Right forelimb (tissue), 1 donor: ENCODE results near the gene SHMT1.
A peak's percentile ranks its signal among the peaks of the same experiment; 100 is the strongest.
"Not testable (repeated sequence)": the region's sequence is repeated elsewhere in the genome, so short reads cannot be mapped to it uniquely, and the experiment has no call there.

ENCODE experiments used
- DNase-seq: peaks from one replicate; pipeline ENCODE4 v3.0.0-alpha.2; 2018

Gene SHMT1

GRCh38 chr17:18363101-18364049 lies at the start of gene SHMT1:
TSS of gene SHMT1 (minus strand) at chr17:18363550. CDS start at chr17:18355981, 7,569 bp downstream.
- peak; percentile 93 for DNase-seq

- not testable (repeated sequence) for DNase-seq
Observed at GRCh38 chr17:18412001-18412538, 48.7 kb upstream of the SHMT1 start.

GRCh38 chr17:18411377-18411864 lies 48.1 kb upstream of the SHMT1 start:
- DNase-seq, result peak; percentile 70

DNA sequence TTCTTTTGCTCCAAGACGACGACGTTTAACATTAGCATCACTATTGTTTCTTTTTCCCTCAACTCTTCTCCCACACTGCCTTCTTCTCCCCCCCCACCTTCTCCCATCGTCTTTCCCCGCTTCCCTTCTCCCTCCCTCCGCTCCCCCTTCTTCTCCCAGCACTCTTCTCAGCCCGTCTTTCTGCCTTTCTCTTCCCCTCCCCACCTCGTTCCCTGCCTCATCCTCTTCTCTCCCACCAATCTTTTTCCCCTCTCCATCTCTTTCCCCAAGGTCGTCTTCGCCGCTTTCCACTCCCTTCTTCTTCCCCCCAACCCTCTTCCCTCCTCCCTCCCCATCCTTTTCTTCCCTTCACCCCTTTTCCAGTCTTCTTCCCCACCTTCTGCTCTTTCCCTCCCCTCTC lies 47.4 kb upstream of the SHMT1 start:
- peak; percentile 64 for DNase-seq

- not testable (repeated sequence) for DNase-seq
Observed at GRCh38 chr17:18409321-18409720, 46.0 kb upstream of the SHMT1 start.

- not testable (repeated sequence) for DNase-seq
Observed at GRCh38 chr17:18408906-18409305, 45.6 kb upstream of the SHMT1 start.

GRCh38 chr17:18403604-18404003 lies 40.3 kb upstream of the SHMT1 start:
- not testable (repeated sequence) for DNase-seq

DNA sequence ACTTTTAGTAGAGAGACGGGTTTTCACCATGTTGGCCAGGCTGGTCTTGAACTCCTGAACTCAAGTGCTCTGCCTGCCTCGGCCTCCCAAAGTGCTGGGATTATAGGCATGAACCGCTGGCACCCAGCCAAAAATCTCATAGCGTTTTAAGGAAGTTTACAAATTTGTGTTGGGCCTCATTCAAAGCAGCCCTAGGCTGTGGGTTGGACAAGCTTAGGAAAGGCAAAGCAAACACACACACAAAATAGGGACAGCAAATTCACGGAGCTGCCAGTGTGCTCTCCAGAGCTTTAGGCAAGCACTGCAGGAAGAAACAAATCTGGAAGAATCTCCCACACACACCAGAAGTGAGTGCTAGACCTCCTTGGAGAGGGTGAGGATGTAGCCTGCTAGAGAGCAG lies 39.8 kb upstream of the SHMT1 start:
- not testable (repeated sequence) for DNase-seq

DNA sequence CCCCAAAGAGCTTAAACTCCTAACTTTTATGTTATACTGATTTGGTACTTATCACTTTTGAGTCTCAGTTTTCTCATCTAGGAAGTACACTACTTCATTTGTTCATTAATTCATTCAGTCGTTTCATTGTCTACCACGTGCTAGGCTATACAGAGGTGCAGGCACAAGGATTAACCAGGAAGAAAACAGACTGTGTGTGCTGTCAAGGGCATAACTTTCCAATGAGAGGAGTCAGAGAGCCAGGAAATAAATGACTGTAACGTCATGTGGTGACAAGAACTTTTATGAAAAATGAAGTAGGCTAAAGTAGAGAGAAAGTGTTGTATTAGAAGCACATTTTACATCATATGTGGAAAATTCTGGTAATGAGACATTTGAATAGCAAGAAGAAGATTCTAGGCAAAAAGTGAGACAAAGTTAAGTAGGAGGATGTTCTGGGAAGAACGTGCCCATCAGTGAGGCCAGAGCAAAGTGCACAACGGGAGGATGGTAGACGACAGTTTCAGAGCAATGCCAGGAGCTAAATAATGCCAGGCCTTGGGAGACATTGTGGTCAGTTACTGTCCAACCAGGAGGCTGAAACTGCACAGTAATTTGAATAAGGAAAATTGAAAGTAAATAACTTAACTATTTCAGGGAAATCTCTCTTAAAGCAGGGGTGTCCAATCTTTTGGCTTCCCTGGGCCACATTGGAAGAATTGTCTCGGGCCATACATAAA lies 38.7 kb upstream of the SHMT1 start:
- not testable (repeated sequence) for DNase-seq

GRCh38 chr17:18388728-18389127 lies 25.4 kb upstream of the SHMT1 start:
- not testable (repeated sequence) for DNase-seq

- DNase-seq, result not testable (repeated sequence)
Observed at GRCh38 chr17:18388266-18388665, 24.9 kb upstream of the SHMT1 start.

GRCh38 chr17:18387583-18387982 lies 24.2 kb upstream of the SHMT1 start:
- DNase-seq, result not testable (repeated sequence)

- DNase-seq, result not testable (repeated sequence)
Observed at GRCh38 chr17:18384271-18384670, 20.9 kb upstream of the SHMT1 start.

DNA sequence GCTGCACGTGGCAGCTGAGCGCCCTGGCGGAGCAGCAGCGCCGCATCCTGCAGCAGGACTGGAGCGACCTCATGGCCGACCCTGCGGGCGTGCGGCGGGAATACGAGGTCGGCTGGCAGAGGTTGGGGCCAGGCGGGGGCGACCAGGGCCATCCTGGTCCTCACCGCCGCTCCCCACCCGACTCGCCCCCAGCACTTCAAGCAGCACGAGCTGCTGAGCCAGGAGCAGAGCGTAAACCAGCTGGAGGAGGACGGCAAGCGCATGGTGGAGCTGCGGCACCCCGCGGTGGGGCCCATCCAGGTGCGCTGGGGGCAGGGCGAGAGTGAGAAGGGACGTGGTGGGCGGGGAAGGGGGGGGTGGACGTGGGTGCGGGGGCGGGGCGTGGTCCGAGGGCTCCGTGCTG lies 19.7 kb upstream of the SHMT1 start:
- not testable (repeated sequence) for DNase-seq

- DNase-seq, result no peak
Observed at GRCh38 chr17:18382441-18383078, 19.2 kb upstream of the SHMT1 start.

- no peak for DNase-seq
Observed at GRCh38 chr17:18381953-18382245, 18.5 kb upstream of the SHMT1 start.

- DNase-seq, result no peak
Observed at GRCh38 chr17:18381158-18381952, 18.0 kb upstream of the SHMT1 start.

GRCh38 chr17:18380471-18381157 lies 17.3 kb upstream of the SHMT1 start:
- DNase-seq, result no peak

DNA sequence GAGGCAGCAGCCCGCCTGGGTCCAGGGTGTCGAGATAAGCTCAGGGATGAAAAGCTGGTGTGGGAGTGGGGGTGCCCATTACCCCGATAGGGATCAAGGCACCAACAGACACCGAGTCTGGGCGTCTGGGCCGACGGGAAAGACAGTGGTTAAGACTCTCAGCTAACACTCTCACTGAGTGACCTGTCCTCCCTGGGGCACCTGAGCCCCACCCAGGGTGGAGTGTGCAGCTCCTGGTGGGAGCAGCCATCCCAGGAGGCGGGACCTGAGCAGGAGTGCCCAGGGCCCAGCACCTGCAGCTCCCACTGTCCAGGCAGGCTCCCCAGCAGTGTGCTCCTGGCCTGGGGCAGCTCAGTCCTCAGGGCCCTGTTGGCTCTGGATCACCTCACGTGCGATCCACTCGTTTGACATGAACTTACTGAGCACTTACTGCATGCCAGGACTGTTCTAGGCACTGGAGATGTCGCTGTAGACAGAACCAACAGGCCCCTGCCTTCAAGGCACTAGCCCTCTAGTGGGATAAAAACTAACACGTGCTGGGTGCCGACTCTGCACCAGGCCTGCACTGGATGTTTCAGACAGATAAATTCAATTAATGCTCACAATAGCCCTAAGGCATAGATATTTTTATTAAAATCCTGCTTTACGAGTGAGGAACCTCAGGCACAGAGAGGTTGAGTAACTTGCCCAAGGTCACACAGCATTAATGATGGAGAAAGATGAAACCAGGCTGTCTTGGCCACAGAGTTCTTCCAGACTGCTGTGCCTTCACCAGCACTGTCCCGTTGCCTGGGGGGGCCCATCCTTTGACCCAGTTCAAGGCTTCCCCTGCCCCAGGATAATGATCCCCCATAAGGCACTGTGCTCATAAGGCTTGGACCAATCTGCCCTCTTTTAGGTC lies 16.1 kb upstream of the SHMT1 start:
- no peak for DNase-seq

DNA sequence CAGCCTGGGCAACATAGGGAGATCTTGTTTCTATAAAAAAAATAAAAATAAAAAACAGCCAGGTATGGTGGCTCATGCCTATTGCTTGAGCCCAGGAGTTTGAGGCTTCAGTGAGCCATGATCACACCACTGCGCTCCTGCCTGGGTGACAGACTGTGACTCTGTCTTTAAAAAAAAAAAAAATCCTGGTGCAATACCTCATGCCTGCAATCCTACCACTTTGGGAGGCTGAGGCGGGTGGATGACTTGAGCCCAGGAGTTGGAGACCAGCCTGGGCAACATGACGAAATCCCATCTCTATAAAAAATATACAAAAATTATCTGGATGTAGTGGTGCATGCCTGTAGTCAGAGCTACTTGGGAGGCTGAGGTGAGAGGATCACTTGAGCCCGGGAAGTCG lies 15.3 kb upstream of the SHMT1 start:
- DNase-seq, result not testable (repeated sequence)

DNA sequence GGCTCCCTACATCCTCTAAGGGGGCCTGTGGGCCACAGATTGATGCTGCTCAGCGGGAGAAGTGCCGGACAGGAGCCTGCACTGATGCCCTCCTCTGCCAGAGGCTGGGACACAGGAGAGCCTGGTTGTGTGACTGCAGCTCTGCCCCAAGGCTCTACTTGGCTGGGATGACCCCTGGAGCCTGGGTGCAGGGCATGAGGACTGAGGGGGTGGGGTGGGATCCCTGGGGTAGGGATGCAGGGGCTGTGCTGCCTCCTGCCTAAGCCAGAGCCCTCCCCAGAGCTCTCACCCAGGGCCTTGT lies 14.8 kb upstream of the SHMT1 start:
- DNase-seq, result no peak
